K562 (cell line): Measurements from ENCODE around the gene TLE3.

Source experiments
- CBX3 ChIP-seq, 2 experiments: IDR thresholded peaks; 1 replicate in 1 of 2; 2 replicates in 1 of 2; pipeline ENCODE4 v1.6.1; 2012; ENCODE audit warnings: inconsistent platforms in 2 of 2, low read length in 2 of 2, borderline replicate concordance in 1 of 2, control low read depth in 1 of 2
- ELF2 ChIP-seq: fragments of 250-450 bp; sonication (Bioruptor Pico); IDR thresholded peaks from 2 replicates; pipeline ENCODE4 v1.5.0; 2021; ENCODE audit warnings: mild to moderate bottlenecking
- FOXM1 ChIP-seq, 2 experiments: fragments of 450-650 bp in 1 of 2; sonication (generic) in 1 of 2; formaldehyde crosslinking in 1 of 2; IDR thresholded peaks; 2 replicates each; pipeline versions ENCODE4 v1.6.1 to v1.9.0; 2017 to 2022; ENCODE audit warnings: low read depth in 2 of 2, mild to moderate bottlenecking in 2 of 2, missing genetic modification reagents in 1 of 2, moderate library complexity in 1 of 2
- GABPB1 ChIP-seq: sonication (generic); formaldehyde crosslinking; IDR thresholded peaks from 2 replicates; pipeline ENCODE4 v1.8.0; 2022; ENCODE audit warnings: mild to moderate bottlenecking, missing genetic modification reagents
- MXI1 ChIP-seq: IDR thresholded peaks from 2 replicates; pipeline ENCODE4 v1.6.1; 2011; ENCODE audit warnings: low read depth, mild to moderate bottlenecking, improper control_type of control experiment, low read length
- PHF8 ChIP-seq: fragments of 200-600 bp; sonication (generic); IDR thresholded peaks from 2 replicates; pipeline ENCODE4 v1.6.1; 2012; ENCODE audit warnings: mixed run types, mild to moderate bottlenecking, inconsistent platforms, low read length, moderate library complexity, borderline replicate concordance
- POLR2A ChIP-seq: fragments of 450-650 bp; conservative IDR thresholded peaks from 2 replicates; pipeline ENCODE4 v1.6.1; 2016
- POLR2AphosphoS5 ChIP-seq: IDR thresholded peaks from 2 replicates; pipeline ENCODE4 v1.6.1; 2011; ENCODE audit warnings: mild to moderate bottlenecking, low read depth, low read length, moderate library complexity; ENCODE audit not compliant: control insufficient read depth, insufficient read depth
- REST ChIP-seq, 2 experiments: fragments of 450-650 bp; formaldehyde crosslinking in 1 of 2; IDR thresholded peaks; 2 replicates each; pipeline versions ENCODE4 v1.4.0 to v1.6.1; 2014 to 2020; ENCODE audit warnings: mild to moderate bottlenecking in 2 of 2, borderline replicate concordance in 1 of 2, low read depth in 1 of 2
- RFX5 ChIP-seq: IDR thresholded peaks from 2 replicates; pipeline ENCODE4 v1.6.1; 2011; ENCODE audit warnings: low read depth, mild to moderate bottlenecking, improper control_type of control experiment, low read length
- SP1 ChIP-seq: sonication (generic); formaldehyde crosslinking; IDR thresholded peaks from 2 replicates; pipeline ENCODE4 v1.8.1; 2022; ENCODE audit warnings: mild to moderate bottlenecking, missing genetic modification reagents
- TBP ChIP-seq: optimal IDR thresholded peaks from 2 replicates; pipeline ENCODE3; 2011; ENCODE audit warnings: low read depth, low read length, improper control_type of control experiment
- TF ChIP-seq, protein P1 (sequence below), 3 experiments: IDR thresholded peaks in 2 of 3; conservative IDR thresholded peaks in 1 of 3; 2 replicates each; pipeline ENCODE4 v1.5.1; 2011 to 2012; ENCODE audit warnings: low read length in 3 of 3, mild to moderate bottlenecking in 3 of 3, control low read depth in 2 of 3, improper control_type of control experiment in 1 of 3, inconsistent platforms in 1 of 3, low read depth in 1 of 3, mixed read lengths in 1 of 3, moderate library complexity in 1 of 3; ENCODE audit not compliant: insufficient read depth in 2 of 3
- TF ChIP-seq, protein P2 (sequence below): fragments of 250-450 bp; sonication (Bioruptor Pico); IDR thresholded peaks from 2 replicates; pipeline ENCODE4 v1.5.0; 2020; ENCODE audit warnings: mild to moderate bottlenecking, borderline replicate concordance

GRCh38 chr15:70008697-70009290 is 88.9 kb downstream of the TLE3 start:
- TF ChIP-seq FOXM1 (IDR thresholded peaks at IDR 0.05; ENCODE audit: low read depth) (no peak), FOXM1 (CRISPR knock-in tag; IDR thresholded peaks at IDR 0.05; ENCODE audit: low read depth) (no peak), REST (IDR thresholded peaks at IDR 0.05; ENCODE audit: borderline replicate concordance) (no peak), REST (CRISPR knock-in tag; IDR thresholded peaks at IDR 0.05; ENCODE audit: low read depth) (no peak), MXI1 (no peak), POLR2A (no peak), ELF2 (CRISPR knock-in tag) (no peak), SP1 (CRISPR knock-in tag) (no peak), TBP (no peak), PHF8 (no peak), RFX5 (no peak), POLR2AphosphoS5 (no peak), CBX3 (IDR thresholded peaks at IDR 0.05; ENCODE audit: borderline replicate concordance in 1 of 2, low read length in 2 of 2) (no peak), GABPB1 (CRISPR knock-in tag) (no peak)
- TF ChIP-seq, protein P1, sequence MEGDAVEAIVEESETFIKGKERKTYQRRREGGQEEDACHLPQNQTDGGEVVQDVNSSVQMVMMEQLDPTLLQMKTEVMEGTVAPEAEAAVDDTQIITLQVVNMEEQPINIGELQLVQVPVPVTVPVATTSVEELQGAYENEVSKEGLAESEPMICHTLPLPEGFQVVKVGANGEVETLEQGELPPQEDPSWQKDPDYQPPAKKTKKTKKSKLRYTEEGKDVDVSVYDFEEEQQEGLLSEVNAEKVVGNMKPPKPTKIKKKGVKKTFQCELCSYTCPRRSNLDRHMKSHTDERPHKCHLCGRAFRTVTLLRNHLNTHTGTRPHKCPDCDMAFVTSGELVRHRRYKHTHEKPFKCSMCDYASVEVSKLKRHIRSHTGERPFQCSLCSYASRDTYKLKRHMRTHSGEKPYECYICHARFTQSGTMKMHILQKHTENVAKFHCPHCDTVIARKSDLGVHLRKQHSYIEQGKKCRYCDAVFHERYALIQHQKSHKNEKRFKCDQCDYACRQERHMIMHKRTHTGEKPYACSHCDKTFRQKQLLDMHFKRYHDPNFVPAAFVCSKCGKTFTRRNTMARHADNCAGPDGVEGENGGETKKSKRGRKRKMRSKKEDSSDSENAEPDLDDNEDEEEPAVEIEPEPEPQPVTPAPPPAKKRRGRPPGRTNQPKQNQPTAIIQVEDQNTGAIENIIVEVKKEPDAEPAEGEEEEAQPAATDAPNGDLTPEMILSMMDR (IDR thresholded peaks at IDR 0.05 in 2 of 3, conservative IDR thresholded peaks at IDR 0.05 in 1 of 3; ENCODE audit: insufficient read depth in 2 of 3, low read depth in 1 of 3, low read length in 3 of 3) = no peak
- TF ChIP-seq, protein P2, sequence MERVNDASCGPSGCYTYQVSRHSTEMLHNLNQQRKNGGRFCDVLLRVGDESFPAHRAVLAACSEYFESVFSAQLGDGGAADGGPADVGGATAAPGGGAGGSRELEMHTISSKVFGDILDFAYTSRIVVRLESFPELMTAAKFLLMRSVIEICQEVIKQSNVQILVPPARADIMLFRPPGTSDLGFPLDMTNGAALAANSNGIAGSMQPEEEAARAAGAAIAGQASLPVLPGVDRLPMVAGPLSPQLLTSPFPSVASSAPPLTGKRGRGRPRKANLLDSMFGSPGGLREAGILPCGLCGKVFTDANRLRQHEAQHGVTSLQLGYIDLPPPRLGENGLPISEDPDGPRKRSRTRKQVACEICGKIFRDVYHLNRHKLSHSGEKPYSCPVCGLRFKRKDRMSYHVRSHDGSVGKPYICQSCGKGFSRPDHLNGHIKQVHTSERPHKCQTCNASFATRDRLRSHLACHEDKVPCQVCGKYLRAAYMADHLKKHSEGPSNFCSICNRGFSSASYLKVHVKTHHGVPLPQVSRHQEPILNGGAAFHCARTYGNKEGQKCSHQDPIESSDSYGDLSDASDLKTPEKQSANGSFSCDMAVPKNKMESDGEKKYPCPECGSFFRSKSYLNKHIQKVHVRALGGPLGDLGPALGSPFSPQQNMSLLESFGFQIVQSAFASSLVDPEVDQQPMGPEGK = no peak
